CD14-positive monocyte (primary cell): ENCODE measurements around the gene TMEM150C. TPM values are rescaled to one million over a fixed set of nuclear protein-coding genes. Genes with fewer than 3 reads are reported as not detected.

Source experiments
- DNase-seq, 3 donors: peaks; one replicate each; pipeline ENCODE4 v3.0.0-alpha.2; 2011 to 2022
- H2AFZ ChIP-seq: 2 replicates; pipeline ENCODE4 v1.6.0; 2012; ENCODE audit warnings: mild to moderate bottlenecking, low read depth, low read length, inconsistent platforms; ENCODE audit not compliant: insufficient read depth, poor library complexity, severe bottlenecking
- H3K27ac ChIP-seq, 2 donors: 1 replicate in 1 of 2; 2 replicates in 1 of 2; pipeline ENCODE4 v1.5.1; 2012 to 2013; ENCODE audit warnings: low read length in 2 of 2, control low read depth in 1 of 2, inconsistent platforms in 1 of 2, low read depth in 1 of 2, mild to moderate bottlenecking in 1 of 2
- H3K27me3 ChIP-seq, 2 donors: one replicate each; pipeline versions ENCODE4 v1.6.0 to v1.6.1; 2011 to 2013; ENCODE audit warnings: low read length in 2 of 2; ENCODE audit not compliant: control insufficient read depth in 2 of 2, insufficient read depth in 2 of 2
- H3K36me3 ChIP-seq, 2 donors: replicated peaks in 1 of 2; 1 replicate in 1 of 2; 2 replicates in 1 of 2; pipeline versions ENCODE4 v1.5.1 to v1.6.1; 2012 to 2013; ENCODE audit warnings: low read length in 2 of 2, control low read depth in 1 of 2, inconsistent platforms in 1 of 2, mild to moderate bottlenecking in 1 of 2; ENCODE audit not compliant: insufficient read depth in 2 of 2, control insufficient read depth in 1 of 2
- H3K4me1 ChIP-seq, 2 donors: 1 replicate in 1 of 2; 2 replicates in 1 of 2; pipeline versions ENCODE4 v1.5.1 to v1.6.1; 2012 to 2013; ENCODE audit warnings: low read length in 2 of 2, control low read depth in 1 of 2, inconsistent platforms in 1 of 2, mild to moderate bottlenecking in 1 of 2, moderate library complexity in 1 of 2; ENCODE audit not compliant: insufficient read depth in 2 of 2, control insufficient read depth in 1 of 2
- H3K4me2 ChIP-seq: replicated peaks from 2 replicates; pipeline ENCODE3; 2012; ENCODE audit warnings: low read length, moderate library complexity, mild to moderate bottlenecking; ENCODE audit not compliant: poor library complexity, severe bottlenecking; ENCODE audit errors: extremely low read depth
- H3K4me3 ChIP-seq, 3 experiments: fragments of 200-600 bp in 1 of 3; sonication (generic) in 1 of 3; replicated peaks in 1 of 3; 1 replicate in 2 of 3; 2 replicates in 1 of 3; pipeline ENCODE4 v1.5.1; 2011 to 2013; ENCODE audit warnings: low read length in 3 of 3, mild to moderate bottlenecking in 3 of 3, control low read depth in 2 of 3, low read depth in 2 of 3, inconsistent platforms in 1 of 3, moderate library complexity in 1 of 3
- H3K79me2 ChIP-seq: 2 replicates; pipeline ENCODE4 v1.6.0; 2012; ENCODE audit warnings: mild to moderate bottlenecking, control low read depth, inconsistent platforms, low read length, moderate library complexity; ENCODE audit not compliant: insufficient read depth
- H3K9ac ChIP-seq: 2 replicates; pipeline ENCODE4 v1.6.0; 2017; ENCODE audit warnings: low read length, mild to moderate bottlenecking; ENCODE audit not compliant: insufficient read depth, poor library complexity, severe bottlenecking
- H3K9me3 ChIP-seq, 2 donors: replicated peaks in 1 of 2; 1 replicate in 1 of 2; 2 replicates in 1 of 2; pipeline versions ENCODE4 v1.5.1 to v1.6.1; 2012 to 2013; ENCODE audit warnings: low read length in 2 of 2, control low read depth in 1 of 2; ENCODE audit not compliant: control insufficient read depth in 1 of 2, insufficient read depth in 1 of 2
- H4K20me1 ChIP-seq: 2 replicates; pipeline ENCODE4 v1.6.0; 2012; ENCODE audit warnings: mild to moderate bottlenecking, low read length, control low read depth, moderate library complexity; ENCODE audit not compliant: insufficient read depth
- H3K27ac Mint-ChIP-seq, 7 donors: one replicate each; pipeline ENCODE4 v1.8.0; 2020; ENCODE audit warnings: mild to moderate bottlenecking in 7 of 7, mixed read lengths in 7 of 7, moderate library complexity in 6 of 7, inconsistent platforms in 2 of 7
- H3K27me3 Mint-ChIP-seq, 3 donors: one replicate each; pipeline ENCODE4 v1.8.0; 2021 to 2022; ENCODE audit warnings: low read depth in 3 of 3, mild to moderate bottlenecking in 3 of 3, mixed read lengths in 3 of 3, moderate library complexity in 3 of 3, inconsistent platforms in 1 of 3
- H3K36me3 Mint-ChIP-seq, 2 donors: one replicate each; pipeline ENCODE4 v1.8.0; 2020; ENCODE audit warnings: mixed read lengths in 2 of 2, inconsistent platforms in 1 of 2, mild to moderate bottlenecking in 1 of 2
- H3K4me1 Mint-ChIP-seq: one replicate; pipeline ENCODE4 v1.8.0; 2020; ENCODE audit warnings: mild to moderate bottlenecking, mixed read lengths
- H3K4me3 Mint-ChIP-seq, 2 donors: one replicate each; pipeline ENCODE4 v1.8.0; 2020; ENCODE audit warnings: mild to moderate bottlenecking in 2 of 2, mixed read lengths in 2 of 2, moderate library complexity in 1 of 2
- H3K9me3 Mint-ChIP-seq, 7 donors: one replicate each; pipeline ENCODE4 v1.8.0; 2020 to 2022; ENCODE audit warnings: mixed read lengths in 7 of 7, mild to moderate bottlenecking in 6 of 7, moderate library complexity in 6 of 7, inconsistent platforms in 2 of 7
- CTCF ChIP-seq: fragments of 200-600 bp; IDR thresholded peaks from one replicate; pipeline ENCODE4 v1.8.0; 2022; ENCODE audit warnings: antibody characterized with exemption, mild to moderate bottlenecking
- WGBS: methylation state at CpG from one replicate; pipeline ENCODE4 v1.1.5; 2013; ENCODE audit warnings: missing lambda C conversion rate; ENCODE audit not compliant: insufficient coverage; 5-methylcytosine and 5-hydroxymethylcytosine counted together
- intact Hi-C, 2 donors: fragments of 100-400 bp; cut with micrococcal nuclease; formaldehyde crosslinking; loops; one replicate each; pipeline versions ENCODE4 v1.15.0 to v1.15.1; 2023
- polyA plus RNA-seq, 3 donors: library from polyadenylated mRNA; depleted of rRNA in 1 of 3; unstranded in 2 of 3; stranded (reverse) in 1 of 3; fragments of 300-500 nt in 2 of 3; fragments of >200 nt in 1 of 3; fragmentation: Illumina TruSeq in 2 of 3; gene quantifications; 1 replicate in 2 of 3; 2 replicates in 1 of 3; pipeline ENCODE4 v1.2.3, GENCODE V29; 2012 to 2021

The TMEM150C gene
- polyA plus RNA-seq, 3 donors = not detected

DNA sequence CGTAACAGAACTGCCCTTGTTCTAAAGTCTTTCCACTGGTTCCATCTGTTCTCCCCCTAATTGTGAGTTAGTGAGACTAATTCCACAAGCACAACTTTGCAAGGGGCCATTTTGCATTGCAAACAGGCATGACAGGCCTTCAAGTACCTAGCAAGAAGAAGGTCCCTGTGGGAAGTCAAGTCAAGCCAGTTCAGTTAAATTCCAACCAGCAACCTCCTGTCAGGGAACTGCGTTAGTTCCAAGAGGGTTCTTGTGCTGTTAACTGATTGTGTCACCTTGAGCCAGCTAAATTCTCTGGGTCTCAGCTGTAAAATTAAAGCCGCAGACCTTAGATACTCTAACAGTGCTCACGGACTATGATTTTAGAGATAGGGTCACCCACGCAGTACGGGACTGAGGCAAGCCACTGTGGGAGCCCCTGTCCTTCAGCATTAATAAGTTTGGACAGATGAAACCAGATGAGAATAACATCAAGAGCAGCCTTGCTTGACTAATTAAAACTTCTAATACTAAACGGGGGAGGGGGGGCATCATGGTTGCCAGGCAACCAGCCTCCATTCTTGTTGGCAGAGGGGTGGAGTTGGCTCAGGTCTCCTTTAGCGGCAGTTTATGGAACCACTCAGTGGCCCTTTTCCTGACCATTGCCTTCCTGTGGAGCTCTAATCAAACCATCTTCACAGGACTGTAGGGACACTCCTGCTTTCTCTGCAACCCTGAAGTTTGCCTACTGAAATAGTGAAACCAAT lies 24.1 kb upstream of the TMEM150C start:
- intact Hi-C loops = no loop called here
- no peak overlapping the region for H3K4me3 Mint-ChIP-seq
- peaks cover 1 to 3% (median 2%) of the 10 kb centered on the region in 3 donors for H3K27me3 Mint-ChIP-seq
- peak overlapping the region in 1 of 7 donors; percentile 43 for H3K27ac Mint-ChIP-seq
- no peaks in the 10 kb centered on the region for H3K36me3 Mint-ChIP-seq
- H3K79me2 ChIP-seq = no peaks in the 10 kb centered on the region
- no peaks in the 10 kb centered on the region for H3K9me3 Mint-ChIP-seq
- no peaks in the 10 kb centered on the region for H3K27me3 ChIP-seq
- H3K4me1 Mint-ChIP-seq = no peaks in the 10 kb centered on the region
- no peak for TF ChIP-seq CTCF
- H2AFZ ChIP-seq = no peak overlapping the region
- no peak overlapping the region for H3K4me2 ChIP-seq
- no peak overlapping the region for H3K4me3 ChIP-seq
- H3K27ac ChIP-seq = no peak overlapping the region
- H3K9ac ChIP-seq = no peak overlapping the region
- H4K20me1 ChIP-seq = no peaks in the 10 kb centered on the region
- WGBS = 100% methylated on average over 3 of the region's 8 CpGs
- no peak for DNase-seq
- H3K9me3 ChIP-seq = no peaks in the 10 kb centered on the region
- H3K4me1 ChIP-seq = no peaks in the 10 kb centered on the region
- H3K36me3 ChIP-seq = no peaks in the 10 kb centered on the region

DNA sequence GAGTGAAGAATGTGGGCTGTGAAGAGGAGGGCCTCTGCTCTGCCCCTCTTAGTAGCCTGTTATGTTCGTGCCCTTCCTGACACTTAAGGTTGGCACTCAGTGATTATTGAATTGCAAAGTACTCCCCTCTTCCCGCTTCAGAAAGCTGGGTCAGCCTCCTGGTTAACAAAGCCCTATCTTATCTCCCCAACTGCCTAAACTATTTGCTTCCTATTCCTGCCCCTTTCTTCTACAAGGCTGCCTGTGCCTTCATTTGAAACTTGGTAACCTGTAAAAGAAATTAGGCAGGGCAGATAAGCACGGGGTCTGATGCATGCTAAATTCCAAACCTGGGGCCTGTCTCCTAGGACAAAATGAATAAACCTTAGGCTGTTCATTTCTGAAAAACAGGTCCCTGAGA lies 23.1 kb upstream of the TMEM150C start:
- H3K27ac ChIP-seq = no peak overlapping the region
- intact Hi-C loops = no loop called here
- peaks cover 1 to 3% (median 2%) of the 10 kb centered on the region in 3 donors for H3K27me3 Mint-ChIP-seq
- no peaks in the 10 kb centered on the region for H3K79me2 ChIP-seq
- no peaks in the 10 kb centered on the region for H3K36me3 Mint-ChIP-seq
- H3K4me3 ChIP-seq = no peak overlapping the region
- H4K20me1 ChIP-seq = no peaks in the 10 kb centered on the region
- TF ChIP-seq CTCF = no peak
- H3K9me3 Mint-ChIP-seq = peaks cover 0 to 4% (median 0%) of the 10 kb centered on the region in 7 donors
- no peaks in the 10 kb centered on the region for H3K4me1 Mint-ChIP-seq
- no peaks in the 10 kb centered on the region for H3K4me1 ChIP-seq
- H2AFZ ChIP-seq = no peak overlapping the region
- no peak overlapping the region for H3K27ac Mint-ChIP-seq
- H3K9ac ChIP-seq = no peak overlapping the region
- H3K36me3 ChIP-seq = no peaks in the 10 kb centered on the region
- no peak for DNase-seq
- no peak overlapping the region for H3K4me2 ChIP-seq
- no peaks in the 10 kb centered on the region for H3K9me3 ChIP-seq
- no peaks in the 10 kb centered on the region for H3K27me3 ChIP-seq
- WGBS = 27% methylated on average over 1 of the region's 3 CpGs
- H3K4me3 Mint-ChIP-seq = no peak overlapping the region
